Erythroblast (primary cell): Measurements from ENCODE around the gene MRM3.
"Not testable (repeated sequence)": the region's sequence is repeated elsewhere in the genome, so short reads cannot be mapped to it uniquely, and the experiment has no call there.

Experiments used
- DNase-seq, 2 experiments: peaks; one replicate each; lab custom pipeline; 2025; lab: John Stamatoyannopoulos, UW
- GATA1 ChIP-seq: IDR thresholded peaks from 2 replicates; pipeline ENCODE4 v1.6.1; 2011; ENCODE audit warnings: low read depth, mild to moderate bottlenecking, control low read depth, low read length, moderate library complexity
- POLR2A ChIP-seq: IDR thresholded peaks from 2 replicates; pipeline ENCODE4 v1.6.1; 2011; ENCODE audit warnings: mild to moderate bottlenecking, low read length

MRM3 gene

DNA sequence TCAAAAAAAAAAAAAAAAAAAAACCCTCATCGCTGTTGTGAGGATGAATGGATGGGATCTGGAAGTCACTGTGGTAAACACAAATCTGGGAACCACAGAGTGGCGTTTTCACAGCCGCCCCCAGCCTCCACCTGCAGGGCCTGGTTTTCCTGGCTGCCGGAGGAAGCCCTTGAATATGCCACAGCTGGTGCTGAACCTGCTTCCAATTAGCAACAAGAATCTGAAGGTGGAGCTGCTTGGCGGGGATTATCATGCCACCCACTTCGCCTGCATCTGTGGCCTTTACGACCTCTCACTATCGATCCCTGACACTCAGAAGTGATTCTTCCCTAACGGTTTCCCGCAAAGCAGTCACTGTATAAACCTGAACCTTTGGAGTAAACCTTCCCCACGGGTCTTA lies 16.1 kb downstream of the MRM3 start:
- no peak for DNase-seq
- TF ChIP-seq GATA1 (no peak), POLR2A (no peak)

DNA sequence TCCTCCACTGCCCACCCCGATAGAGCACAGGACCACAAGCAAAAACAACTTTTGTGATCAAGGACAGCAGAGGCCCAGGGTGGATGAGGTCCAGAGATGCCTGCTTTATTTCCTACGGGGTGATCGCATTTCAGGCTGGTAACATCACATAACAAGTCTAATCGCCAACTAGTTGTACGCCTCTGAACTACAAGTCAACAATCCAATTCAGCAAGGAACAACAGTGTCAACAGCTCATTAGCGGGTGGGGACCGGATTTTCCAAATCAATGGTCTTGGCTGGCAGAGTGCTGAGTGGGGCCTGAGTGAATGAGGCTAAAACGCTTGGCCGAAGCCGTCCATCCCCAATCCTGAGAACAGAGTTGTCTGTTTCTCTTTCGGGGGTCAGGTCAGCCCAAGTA lies 17.1 kb downstream of the MRM3 start:
- no peak for TF ChIP-seq POLR2A
- no peak for TF ChIP-seq GATA1
- no peak for DNase-seq

GRCh38 chr17:800446-801242 lies 18.5 kb downstream of the MRM3 start:
- TF ChIP-seq POLR2A = no peak
- no peak for TF ChIP-seq GATA1
- no peak for DNase-seq

- no peak for DNase-seq
- TF ChIP-seq POLR2A = no peak
Observed at GRCh38 chr17:801660-802059, 19.5 kb downstream of the MRM3 start.

- DNase-seq = no peak
- TF ChIP-seq GATA1 = no peak
- TF ChIP-seq POLR2A = no peak
Observed at GRCh38 chr17:802481-802880, 20.3 kb downstream of the MRM3 start.

DNA sequence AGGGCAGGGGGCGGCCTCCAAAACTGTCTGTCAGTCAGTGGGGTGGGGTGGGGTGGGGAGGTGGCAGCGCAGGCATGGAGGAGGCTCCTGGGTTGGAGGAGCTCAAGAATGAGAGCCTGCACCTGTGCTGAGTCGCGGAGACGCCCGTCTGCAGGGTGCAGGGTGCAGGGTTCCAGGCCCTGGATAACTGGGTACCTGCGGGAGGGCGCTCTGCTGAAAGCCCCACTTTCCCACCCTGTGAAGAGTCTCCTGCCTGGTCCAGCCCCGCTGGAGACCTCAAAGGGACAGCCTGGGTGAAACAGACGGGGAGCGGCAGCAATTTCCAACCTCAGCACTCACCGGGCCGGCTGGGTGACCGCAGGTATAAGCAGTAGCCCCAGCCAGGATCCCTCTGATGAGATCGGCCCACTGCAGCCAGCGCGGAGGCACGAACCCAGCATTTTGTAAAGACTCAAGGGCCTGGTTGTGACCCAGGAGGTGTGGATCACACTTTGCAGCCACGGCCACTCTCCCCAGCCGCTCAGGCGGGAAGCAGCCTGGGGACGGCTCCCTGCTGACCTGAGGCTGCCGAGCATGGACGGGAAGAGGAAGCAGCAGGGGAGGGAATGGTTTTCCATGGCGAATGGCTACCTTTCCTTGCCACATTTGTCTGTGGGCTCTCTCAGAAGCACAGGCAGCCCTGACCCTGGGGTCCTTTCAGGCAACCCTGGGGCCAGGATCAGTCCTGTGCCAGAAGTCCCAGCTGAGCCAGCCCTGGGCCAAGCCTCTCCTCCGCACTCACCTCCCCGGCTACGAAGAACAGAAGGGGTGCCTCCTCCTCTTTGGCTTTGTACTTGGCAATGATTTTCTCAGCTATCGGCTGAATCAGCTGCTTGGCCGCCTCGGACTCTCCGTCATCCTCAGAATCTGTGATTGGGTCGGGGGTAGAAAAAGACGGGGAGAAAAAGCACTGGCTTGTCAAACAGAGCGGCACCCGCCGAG lies 21.0 kb downstream of the MRM3 start:
- DNase-seq = no peak
- no peak for TF ChIP-seq POLR2A
- TF ChIP-seq GATA1 = no peak

DNA sequence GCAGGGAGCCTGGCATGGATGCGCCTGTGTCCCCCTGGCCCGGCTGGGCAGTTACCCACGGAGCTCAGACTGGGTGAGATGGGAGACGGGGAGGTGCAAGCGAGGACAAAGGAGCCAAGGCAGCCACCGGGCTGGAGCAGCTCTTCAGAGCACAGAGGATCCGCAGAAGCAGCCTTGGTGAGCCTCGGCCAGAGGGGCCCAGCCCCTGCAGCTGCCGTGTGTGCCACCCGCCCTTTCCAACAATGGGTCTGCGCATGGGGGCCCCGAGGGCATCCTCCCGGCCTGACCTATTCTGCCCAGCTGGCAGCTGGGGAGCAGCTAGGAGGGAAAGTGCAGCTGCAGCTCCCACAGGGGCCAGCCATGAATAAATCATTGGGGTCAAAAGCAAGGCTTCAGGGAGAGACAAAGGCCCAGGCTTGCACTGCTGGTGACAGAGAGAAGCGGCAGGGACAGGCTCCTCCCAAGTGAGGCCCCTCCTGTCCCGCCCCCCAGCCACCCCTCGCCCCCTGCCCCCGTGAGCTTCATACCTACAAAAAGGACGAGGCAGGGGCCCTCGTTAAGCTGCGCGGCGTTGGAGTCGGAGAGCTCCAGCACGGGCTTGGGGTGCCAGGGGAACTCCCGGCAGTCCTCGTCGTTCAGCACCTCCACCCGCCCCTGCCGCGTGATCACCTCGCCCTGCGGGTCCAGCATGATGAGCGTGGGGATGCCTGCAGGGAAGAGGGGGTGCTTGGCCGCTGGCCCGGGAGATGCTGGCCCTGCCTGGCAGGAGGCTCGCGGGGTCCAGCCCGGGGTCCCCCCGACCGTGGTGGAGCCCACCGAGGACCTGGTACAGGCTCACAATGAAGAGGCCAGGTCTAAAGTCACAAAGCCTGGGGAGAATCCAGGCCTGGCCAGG lies 22.6 kb downstream of the MRM3 start:
- DNase-seq = no peak
- TF ChIP-seq GATA1 (no peak), POLR2A (no peak)

GRCh38 chr17:805886-806285 lies 23.7 kb downstream of the MRM3 start:
- not testable (repeated sequence) for DNase-seq

GRCh38 chr17:806346-806745 lies 24.2 kb downstream of the MRM3 start:
- TF ChIP-seq POLR2A = no peak
- no peak for TF ChIP-seq GATA1
- DNase-seq = no peak

DNA sequence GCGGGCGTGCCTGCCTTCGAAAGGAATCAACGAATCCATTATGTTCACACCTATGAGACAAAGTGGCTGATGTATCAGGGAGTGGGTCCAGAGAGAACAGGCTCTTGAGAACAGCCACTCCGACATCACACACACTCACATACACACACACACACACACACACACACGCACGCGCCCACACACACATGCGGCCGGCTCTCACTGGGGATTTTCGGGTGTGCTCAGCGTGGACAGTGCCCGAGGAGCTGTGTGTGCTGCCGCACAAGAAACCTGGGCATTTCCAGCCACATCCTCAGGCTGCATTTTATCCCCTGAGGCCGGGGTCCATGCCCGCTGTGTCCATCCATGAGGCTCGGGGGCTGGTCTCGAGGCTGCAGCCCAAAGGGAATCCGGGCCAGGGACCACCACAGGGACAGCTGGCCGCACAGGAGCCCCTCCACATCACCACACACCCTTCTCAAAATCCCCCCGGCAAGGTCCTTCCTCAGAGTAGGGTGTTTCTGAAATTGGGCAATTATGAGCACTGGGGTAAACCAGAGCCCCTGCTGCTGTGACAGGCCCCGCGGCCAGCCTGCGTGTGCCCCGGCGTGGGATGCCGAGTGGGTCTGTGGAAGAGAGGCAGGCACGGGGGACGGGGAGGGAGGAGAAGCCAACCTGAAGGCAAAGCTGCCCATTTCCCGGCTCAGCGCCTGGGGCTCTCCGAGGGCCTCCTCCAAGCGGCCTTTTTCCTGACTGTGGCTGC lies 24.8 kb downstream of the MRM3 start:
- no peak for TF ChIP-seq GATA1
- TF ChIP-seq POLR2A = no peak
- DNase-seq = no peak

- TF ChIP-seq GATA1 (no peak), POLR2A (no peak)
- DNase-seq = no peak
Observed at GRCh38 chr17:807523-808294, 25.6 kb downstream of the MRM3 start.
